HepG2 (cell line): ENCODE data around the gene TTC16. TPM values are rescaled to one million over a fixed set of nuclear protein-coding genes. Genes with fewer than 3 reads are reported as not detected.

Experiments used
- FIP1L1 ChIP-seq: fragments of 200-400 bp; formaldehyde crosslinking; IDR thresholded peaks from 2 replicates; pipeline ENCODE4 v1.6.1; 2018; ENCODE audit warnings: low read depth, mild to moderate bottlenecking, low read length, moderate library complexity, borderline replicate concordance; ENCODE audit not compliant: insufficient read depth
- HNRNPH1 ChIP-seq: fragments of 200-400 bp; formaldehyde crosslinking; optimal IDR thresholded peaks from 2 replicates; pipeline ENCODE3; 2017; ENCODE audit warnings: mild to moderate bottlenecking, low read depth, low read length
- KLF9 ChIP-seq: IDR thresholded peaks from 2 replicates; pipeline ENCODE4 v1.6.1; 2016; ENCODE audit warnings: low read depth
- MEIS2 ChIP-seq: sonication (generic); formaldehyde crosslinking; IDR thresholded peaks from 2 replicates; pipeline ENCODE4 v1.9.0; 2021; ENCODE audit warnings: mild to moderate bottlenecking, missing genetic modification reagents
- MIER2 ChIP-seq: IDR thresholded peaks from 2 replicates; pipeline ENCODE4 v1.6.1; 2016; ENCODE audit warnings: missing biosample characterization, missing genetic modification reagents
- NPAS2 ChIP-seq: sonication (generic); formaldehyde crosslinking; IDR thresholded peaks from 2 replicates; pipeline ENCODE4 v1.8.0; 2022; ENCODE audit warnings: mild to moderate bottlenecking, missing genetic modification reagents, borderline replicate concordance
- PHF5A ChIP-seq: IDR thresholded peaks from one replicate; pipeline ENCODE4 v1.6.1; 2018; ENCODE audit warnings: low read depth, missing genetic modification reagents; ENCODE audit not compliant: unreplicated experiment
- SOX13 ChIP-seq, 3 experiments: fragments of 450-650 bp in 1 of 3; sonication (generic) in 1 of 3; formaldehyde crosslinking in 1 of 3; IDR thresholded peaks in 2 of 3; conservative IDR thresholded peaks in 1 of 3; 2 replicates each; pipeline versions ENCODE4 v1.5.0 to v1.6.1; 2016 to 2020; ENCODE audit warnings: antibody characterized with exemption in 1 of 3, mild to moderate bottlenecking in 1 of 3, missing compliant biosample characterization in 1 of 3, missing genetic modification reagents in 1 of 3, moderate library complexity in 1 of 3
- SP140L ChIP-seq: sonication (generic); formaldehyde crosslinking; IDR thresholded peaks from 2 replicates; pipeline ENCODE4 v1.4.0; 2020; ENCODE audit warnings: missing genetic modification reagents, borderline replicate concordance
- ZNF253 ChIP-seq: sonication (generic); formaldehyde crosslinking; IDR thresholded peaks from 2 replicates; pipeline ENCODE4 v1.8.0; 2022; ENCODE audit warnings: mild to moderate bottlenecking, missing genetic modification reagents, borderline replicate concordance
- ZNF256 ChIP-seq: sonication (generic); formaldehyde crosslinking; conservative IDR thresholded peaks from 2 replicates; pipeline ENCODE4 v1.4.0; 2020; ENCODE audit warnings: missing genetic modification reagents
- ZNF333 ChIP-seq: sonication (generic); formaldehyde crosslinking; IDR thresholded peaks from 2 replicates; pipeline ENCODE4 v1.4.0; 2020; ENCODE audit warnings: mild to moderate bottlenecking, missing genetic modification reagents, borderline replicate concordance
- ZNF558 ChIP-seq: sonication (generic); formaldehyde crosslinking; IDR thresholded peaks from 2 replicates; pipeline ENCODE4 v1.9.0; 2022; ENCODE audit warnings: mild to moderate bottlenecking, missing genetic modification reagents, borderline replicate concordance
- ZNF563 ChIP-seq: sonication (generic); formaldehyde crosslinking; IDR thresholded peaks from 2 replicates; pipeline ENCODE4 v1.8.0; 2022; ENCODE audit warnings: mild to moderate bottlenecking, moderate library complexity, missing genetic modification reagents
- ZSCAN20 ChIP-seq: sonication (generic); formaldehyde crosslinking; IDR thresholded peaks from 2 replicates; pipeline ENCODE4 v1.4.0; 2020; ENCODE audit warnings: missing genetic modification reagents, mild to moderate bottlenecking, borderline replicate concordance
- polyA plus RNA-seq, 8 experiments: library from polyadenylated mRNA; depleted of rRNA in 3 of 8; stranded (reverse) in 7 of 8; unstranded in 1 of 8; fragments of >200 nt; fragmentation: Illumina TruSeq in 4 of 8; extraction: Trizol in 4 of 8; gene quantifications; 2 replicates each; pipeline versions ENCODE4 v1.2.1 to v1.2.3, GENCODE V29; 2011 to 2016; ENCODE audit warnings: low read depth in 4 of 8, missing spikeins in 1 of 8, mixed read lengths in 1 of 8; ENCODE audit not compliant: insufficient read depth in 1 of 8
- total RNA-seq, 5 experiments: library from RNA; depleted of rRNA; stranded (reverse); fragments of >200 nt; fragmentation: Illumina TruSeq; extraction: Trizol; gene quantifications; 2 replicates each; pipeline ENCODE4 v1.2.3, GENCODE V29; 2016; ENCODE audit warnings: low read depth in 1 of 5
- TF ChIP-seq, protein P1 (sequence below): sonication (generic); formaldehyde crosslinking; IDR thresholded peaks from 2 replicates; pipeline ENCODE4 v1.4.0; 2020; ENCODE audit warnings: missing genetic modification reagents
- TF ChIP-seq, protein P2 (sequence below): sonication (generic); formaldehyde crosslinking; IDR thresholded peaks from 2 replicates; pipeline ENCODE4 v1.5.1; 2020; ENCODE audit warnings: mild to moderate bottlenecking, moderate library complexity, missing genetic modification reagents
- TF ChIP-seq, protein P3 (sequence below), 2 experiments: IDR thresholded peaks; 2 replicates each; pipeline ENCODE4 v1.6.1; 2011 to 2012; ENCODE audit warnings: low read length in 2 of 2, borderline replicate concordance in 1 of 2, low read depth in 1 of 2, mild to moderate bottlenecking in 1 of 2, moderate library complexity in 1 of 2
- TF ChIP-seq, protein P4 (sequence below): sonication (generic); formaldehyde crosslinking; IDR thresholded peaks from 2 replicates; pipeline ENCODE4 v1.5.0; 2020; ENCODE audit warnings: mild to moderate bottlenecking, missing genetic modification reagents, moderate library complexity

Gene TTC16
- total and polyA plus RNA-seq, 2 of the 13 experiments (the other 11 are each of a cell fraction or from before 2014, with no cell fraction given) = not detected

DNA sequence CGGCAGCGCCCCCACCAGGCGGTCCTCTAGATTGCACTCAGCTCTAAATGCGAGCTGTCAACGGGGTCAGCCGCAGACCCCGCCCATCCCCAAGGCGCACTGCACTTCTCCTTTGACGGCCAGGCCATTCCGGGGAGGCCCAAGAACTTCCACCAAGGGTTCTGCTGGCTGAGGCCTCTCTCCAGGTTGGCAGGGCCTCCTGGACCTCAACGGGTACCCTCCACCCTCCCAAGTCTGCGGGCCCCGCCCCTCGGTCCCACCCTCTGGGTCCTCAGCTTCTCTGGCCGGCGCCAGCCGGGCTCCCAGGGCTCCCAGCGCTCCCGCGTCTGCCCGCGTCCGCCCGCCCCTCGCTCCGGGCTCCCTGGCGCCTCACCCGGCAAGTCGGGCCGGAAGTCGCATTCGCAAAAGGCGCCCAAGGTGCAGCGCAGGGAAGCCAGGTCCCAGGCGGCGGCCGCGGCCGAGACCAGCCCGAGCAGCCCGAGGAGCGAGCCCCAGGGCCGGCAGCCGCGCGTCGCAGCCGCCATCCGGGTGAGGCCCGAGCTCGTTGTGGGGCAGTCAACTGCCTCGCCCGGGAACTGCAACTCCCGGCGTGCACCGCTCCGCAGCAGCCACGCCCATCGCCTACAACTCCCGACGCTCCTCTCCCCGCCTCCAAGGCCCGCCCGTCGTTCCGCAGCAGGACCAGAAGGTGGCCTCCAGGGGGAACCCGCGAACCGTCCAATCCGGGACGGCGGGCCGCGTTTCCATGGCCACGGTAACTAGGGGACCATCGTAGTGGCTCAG, 19.1 kb downstream of the TTC16 start, which contains the start of gene TOR2A (continued):
- TF ChIP-seq, protein P1, sequence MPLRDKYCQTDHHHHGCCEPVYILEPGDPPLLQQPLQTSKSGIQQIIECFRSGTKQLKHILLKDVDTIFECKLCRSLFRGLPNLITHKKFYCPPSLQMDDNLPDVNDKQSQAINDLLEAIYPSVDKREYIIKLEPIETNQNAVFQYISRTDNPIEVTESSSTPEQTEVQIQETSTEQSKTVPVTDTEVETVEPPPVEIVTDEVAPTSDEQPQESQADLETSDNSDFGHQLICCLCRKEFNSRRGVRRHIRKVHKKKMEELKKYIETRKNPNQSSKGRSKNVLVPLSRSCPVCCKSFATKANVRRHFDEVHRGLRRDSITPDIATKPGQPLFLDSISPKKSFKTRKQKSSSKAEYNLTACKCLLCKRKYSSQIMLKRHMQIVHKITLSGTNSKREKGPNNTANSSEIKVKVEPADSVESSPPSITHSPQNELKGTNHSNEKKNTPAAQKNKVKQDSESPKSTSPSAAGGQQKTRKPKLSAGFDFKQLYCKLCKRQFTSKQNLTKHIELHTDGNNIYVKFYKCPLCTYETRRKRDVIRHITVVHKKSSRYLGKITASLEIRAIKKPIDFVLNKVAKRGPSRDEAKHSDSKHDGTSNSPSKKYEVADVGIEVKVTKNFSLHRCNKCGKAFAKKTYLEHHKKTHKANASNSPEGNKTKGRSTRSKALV = 0 out of 2 replicates have a peak, but pooled peaks have one; percentile 62
- TF ChIP-seq ZNF563 = no peak; the same call in 1 of the 2 replicates
- TF ChIP-seq SP140L = no peak
- no peak for TF ChIP-seq ZNF256
- TF ChIP-seq FIP1L1 = no peak
- TF ChIP-seq NPAS2 (CRISPR knock-in tag) = no peak
- no peak for TF ChIP-seq ZSCAN20 (CRISPR knock-in tag)
- TF ChIP-seq SOX13 (IDR thresholded peaks at IDR 0.05) = no peak
- TF ChIP-seq SOX13 (CRISPR knock-in tag; conservative IDR thresholded peaks at IDR 0.05 in 1 of 2, IDR thresholded peaks at IDR 0.05 in 1 of 2) = no peak
- 0 out of 2 replicates have a peak, but pooled peaks have one; percentile 36 for TF ChIP-seq MIER2 (CRISPR knock-in tag)
- TF ChIP-seq ZNF253 (CRISPR knock-in tag) = no peak
- TF ChIP-seq, protein P2, sequence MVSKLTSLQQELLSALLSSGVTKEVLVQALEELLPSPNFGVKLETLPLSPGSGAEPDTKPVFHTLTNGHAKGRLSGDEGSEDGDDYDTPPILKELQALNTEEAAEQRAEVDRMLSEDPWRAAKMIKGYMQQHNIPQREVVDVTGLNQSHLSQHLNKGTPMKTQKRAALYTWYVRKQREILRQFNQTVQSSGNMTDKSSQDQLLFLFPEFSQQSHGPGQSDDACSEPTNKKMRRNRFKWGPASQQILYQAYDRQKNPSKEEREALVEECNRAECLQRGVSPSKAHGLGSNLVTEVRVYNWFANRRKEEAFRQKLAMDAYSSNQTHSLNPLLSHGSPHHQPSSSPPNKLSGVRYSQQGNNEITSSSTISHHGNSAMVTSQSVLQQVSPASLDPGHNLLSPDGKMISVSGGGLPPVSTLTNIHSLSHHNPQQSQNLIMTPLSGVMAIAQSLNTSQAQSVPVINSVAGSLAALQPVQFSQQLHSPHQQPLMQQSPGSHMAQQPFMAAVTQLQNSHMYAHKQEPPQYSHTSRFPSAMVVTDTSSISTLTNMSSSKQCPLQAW (CRISPR knock-in tag) = peak; percentile 90; the same call in 1 of the 2 replicates
- TF ChIP-seq ZNF558 (CRISPR knock-in tag) = no peak
- peak; percentile 41; the same call in 1 of the 2 replicates for TF ChIP-seq KLF9 (CRISPR knock-in tag)
- TF ChIP-seq PHF5A = no peak
- TF ChIP-seq ZNF333 (CRISPR knock-in tag) = no peak
- TF ChIP-seq, protein P3, sequence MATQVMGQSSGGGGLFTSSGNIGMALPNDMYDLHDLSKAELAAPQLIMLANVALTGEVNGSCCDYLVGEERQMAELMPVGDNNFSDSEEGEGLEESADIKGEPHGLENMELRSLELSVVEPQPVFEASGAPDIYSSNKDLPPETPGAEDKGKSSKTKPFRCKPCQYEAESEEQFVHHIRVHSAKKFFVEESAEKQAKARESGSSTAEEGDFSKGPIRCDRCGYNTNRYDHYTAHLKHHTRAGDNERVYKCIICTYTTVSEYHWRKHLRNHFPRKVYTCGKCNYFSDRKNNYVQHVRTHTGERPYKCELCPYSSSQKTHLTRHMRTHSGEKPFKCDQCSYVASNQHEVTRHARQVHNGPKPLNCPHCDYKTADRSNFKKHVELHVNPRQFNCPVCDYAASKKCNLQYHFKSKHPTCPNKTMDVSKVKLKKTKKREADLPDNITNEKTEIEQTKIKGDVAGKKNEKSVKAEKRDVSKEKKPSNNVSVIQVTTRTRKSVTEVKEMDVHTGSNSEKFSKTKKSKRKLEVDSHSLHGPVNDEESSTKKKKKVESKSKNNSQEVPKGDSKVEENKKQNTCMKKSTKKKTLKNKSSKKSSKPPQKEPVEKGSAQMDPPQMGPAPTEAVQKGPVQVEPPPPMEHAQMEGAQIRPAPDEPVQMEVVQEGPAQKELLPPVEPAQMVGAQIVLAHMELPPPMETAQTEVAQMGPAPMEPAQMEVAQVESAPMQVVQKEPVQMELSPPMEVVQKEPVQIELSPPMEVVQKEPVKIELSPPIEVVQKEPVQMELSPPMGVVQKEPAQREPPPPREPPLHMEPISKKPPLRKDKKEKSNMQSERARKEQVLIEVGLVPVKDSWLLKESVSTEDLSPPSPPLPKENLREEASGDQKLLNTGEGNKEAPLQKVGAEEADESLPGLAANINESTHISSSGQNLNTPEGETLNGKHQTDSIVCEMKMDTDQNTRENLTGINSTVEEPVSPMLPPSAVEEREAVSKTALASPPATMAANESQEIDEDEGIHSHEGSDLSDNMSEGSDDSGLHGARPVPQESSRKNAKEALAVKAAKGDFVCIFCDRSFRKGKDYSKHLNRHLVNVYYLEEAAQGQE (IDR thresholded peaks at IDR 0.05; ENCODE audit: borderline replicate concordance in 1 of 2, low read depth in 1 of 2, low read length in 2 of 2) = no peak
- TF ChIP-seq, protein P4, sequence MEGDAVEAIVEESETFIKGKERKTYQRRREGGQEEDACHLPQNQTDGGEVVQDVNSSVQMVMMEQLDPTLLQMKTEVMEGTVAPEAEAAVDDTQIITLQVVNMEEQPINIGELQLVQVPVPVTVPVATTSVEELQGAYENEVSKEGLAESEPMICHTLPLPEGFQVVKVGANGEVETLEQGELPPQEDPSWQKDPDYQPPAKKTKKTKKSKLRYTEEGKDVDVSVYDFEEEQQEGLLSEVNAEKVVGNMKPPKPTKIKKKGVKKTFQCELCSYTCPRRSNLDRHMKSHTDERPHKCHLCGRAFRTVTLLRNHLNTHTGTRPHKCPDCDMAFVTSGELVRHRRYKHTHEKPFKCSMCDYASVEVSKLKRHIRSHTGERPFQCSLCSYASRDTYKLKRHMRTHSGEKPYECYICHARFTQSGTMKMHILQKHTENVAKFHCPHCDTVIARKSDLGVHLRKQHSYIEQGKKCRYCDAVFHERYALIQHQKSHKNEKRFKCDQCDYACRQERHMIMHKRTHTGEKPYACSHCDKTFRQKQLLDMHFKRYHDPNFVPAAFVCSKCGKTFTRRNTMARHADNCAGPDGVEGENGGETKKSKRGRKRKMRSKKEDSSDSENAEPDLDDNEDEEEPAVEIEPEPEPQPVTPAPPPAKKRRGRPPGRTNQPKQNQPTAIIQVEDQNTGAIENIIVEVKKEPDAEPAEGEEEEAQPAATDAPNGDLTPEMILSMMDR (CRISPR knock-in tag) = peak; percentile 99
- no peak for TF ChIP-seq HNRNPH1
- peak; percentile 72 for TF ChIP-seq MEIS2 (CRISPR knock-in tag)
